LNCaP clone FGC (cell line): ENCODE data around the gene DOK1.

Experiments used
- DNase-seq: peaks from one replicate; pipeline ENCODE4 v3.0.0-alpha.2; 2011; ENCODE audit warnings: low read depth
- H3K4me3 ChIP-seq: 2 replicates; pipeline ENCODE4 v1.5.1; 2011; ENCODE audit warnings: mild to moderate bottlenecking, low read depth, low read length, control low read depth
- CTCF ChIP-seq: IDR thresholded peaks from 2 replicates; pipeline ENCODE4 v1.5.1; 2012; ENCODE audit warnings: mild to moderate bottlenecking; ENCODE audit not compliant: control insufficient read depth, insufficient read depth; ENCODE audit errors: extremely low read depth

DOK1 gene

GRCh38 chr2:74578408-74578807 is 23.9 kb downstream of the DOK1 start:
- no peak overlapping the region for H3K4me3 ChIP-seq
- DNase-seq, result no peak
- no peak for TF ChIP-seq CTCF

DNA sequence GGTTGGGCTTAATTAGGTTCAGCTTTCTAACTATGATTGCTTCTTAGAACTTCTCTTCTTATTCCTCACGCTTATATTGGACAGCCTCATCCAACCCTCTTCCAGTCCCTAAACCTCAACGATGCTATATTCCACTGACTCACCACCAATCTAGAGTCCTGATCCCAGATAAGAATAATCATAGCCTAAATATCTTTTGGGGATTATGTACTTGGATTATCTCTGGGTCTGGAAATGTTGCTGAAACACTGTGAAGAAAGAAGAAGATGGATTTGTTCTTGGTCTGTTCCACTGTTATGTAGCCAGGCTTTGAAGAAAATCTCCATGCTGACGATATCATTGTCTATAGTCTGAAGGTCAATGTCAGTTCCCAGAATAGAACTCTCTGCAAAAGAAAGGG is 26.9 kb downstream of the DOK1 start:
- no peak overlapping the region for H3K4me3 ChIP-seq
- no peak for DNase-seq
- TF ChIP-seq CTCF, result no peak

GRCh38 chr2:74582184-74582583 is 27.7 kb downstream of the DOK1 start:
- no peak for DNase-seq
- TF ChIP-seq CTCF, result no peak
- no peak overlapping the region for H3K4me3 ChIP-seq

DNA sequence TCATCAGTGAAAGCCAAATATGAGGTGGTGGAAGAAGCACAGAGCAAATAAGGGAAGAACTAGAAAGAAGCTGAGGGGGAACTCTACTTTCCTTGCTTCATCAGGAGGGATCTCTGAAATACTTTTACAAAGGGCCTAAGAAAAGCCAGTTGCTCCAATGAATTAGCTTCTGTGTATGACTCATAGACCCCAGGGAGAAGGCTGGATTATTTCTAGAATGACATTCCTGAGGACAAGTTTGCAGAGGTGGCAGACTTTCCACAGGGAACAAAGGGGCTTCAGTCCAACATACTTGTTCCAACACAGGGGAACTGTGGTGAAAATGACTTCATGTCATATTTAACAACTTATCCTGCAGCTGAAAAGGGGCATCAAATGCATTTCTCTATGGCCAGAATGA is 29.0 kb downstream of the DOK1 start:
- TF ChIP-seq CTCF, result no peak
- no peak for DNase-seq
- H3K4me3 ChIP-seq, result no peak overlapping the region

DNA sequence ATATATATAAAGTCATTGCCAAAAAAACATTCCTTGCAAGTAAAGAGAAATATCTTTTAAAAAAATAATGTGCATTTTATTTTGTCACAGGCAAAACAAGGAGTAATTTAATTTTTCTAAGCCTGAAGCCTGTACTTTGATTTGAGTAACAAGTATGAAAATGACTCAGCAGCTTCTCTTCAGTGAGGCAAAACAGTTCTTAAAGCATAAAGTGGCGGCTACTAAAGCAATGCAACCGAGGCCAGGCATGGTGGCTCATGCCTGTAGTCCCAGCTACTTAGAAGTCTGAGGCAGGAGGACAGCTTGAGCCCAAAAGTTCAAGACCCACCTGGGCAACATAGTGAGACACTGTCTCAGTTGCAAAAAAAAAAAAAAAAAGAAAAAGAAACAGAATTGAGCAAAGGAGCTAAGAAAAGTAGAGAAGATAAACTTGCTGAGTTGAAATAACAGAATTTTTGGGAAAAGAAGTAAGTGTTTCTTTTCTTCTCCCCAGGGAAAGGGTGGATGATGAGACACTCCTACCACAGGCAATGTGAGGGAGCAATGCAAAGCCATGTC is 29.6 kb downstream of the DOK1 start:
- H3K4me3 ChIP-seq, result no peak overlapping the region
- no peak for DNase-seq
- TF ChIP-seq CTCF, result no peak

GRCh38 chr2:74585406-74586185 is 31.1 kb downstream of the DOK1 start:
- no peak for TF ChIP-seq CTCF
- DNase-seq, result no peak
- H3K4me3 ChIP-seq, result no peak overlapping the region
